Measurements from ENCODE around the gene MRPL24. TPM values are rescaled to one million over a fixed set of nuclear protein-coding genes. Genes with fewer than 3 reads are reported as not detected.

Gene MRPL24
- total RNA-seq, 4 donors from 2014 or later: 54.9 to 121 (median 102) TPM

GRCh38 chr1:156697481-156697880 lies 43.4 kb downstream of the MRPL24 start:
- intact Hi-C loops (cut with DNase I; ENCODE audit: low total_unique reads) (no loop called here), in situ Hi-C loops (cut with MboI; ENCODE audit: low sequenced_read_pairs in 4 of 4) (loop anchor here in 2 of 4 donors (25.0 kb wide), 2 partner anchors 165 to 190 kb away; partner anchors contain the start of genes INSRR (in 1 of the 2), NTRK1 (in 1 of the 2) and PEAR1 (in 1 of the 2))
- DNase-seq (no peak), ATAC-seq (no peak)
- Histone ChIP-seq H3K4me1 (no peaks in the 10 kb centered on the region), H3K27me3 (peaks cover 5 to 16% (median 6%) of the 10 kb centered on the region in 3 donors), H3K9me3 (no peaks in the 10 kb centered on the region), H3K4me3 (no peak overlapping the region), H3K27ac (no peak overlapping the region), H3K36me3 (no peaks in the 10 kb centered on the region)
- TF ChIP-seq CTCF (IDR thresholded peaks at IDR 0.05 in 4 of 5, conservative IDR thresholded peaks at IDR 0.05 in 1 of 5) (no peak), POLR2A (IDR thresholded peaks at IDR 0.05) (no peak)

GRCh38 chr1:156696755-156697154 lies 44.1 kb downstream of the MRPL24 start:
- ATAC-seq (no peak), DNase-seq (no peak)
- H3K36me3 ChIP-seq: no peaks in the 10 kb centered on the region
- no peaks in the 10 kb centered on the region for H3K9me3 ChIP-seq
- intact Hi-C loops (cut with DNase I; ENCODE audit: low total_unique reads): no loop called here
- H3K4me3 ChIP-seq: no peak overlapping the region
- peaks cover 2 to 10% (median 5%) of the 10 kb centered on the region in 3 donors for H3K27me3 ChIP-seq
- H3K4me1 ChIP-seq: no peaks in the 10 kb centered on the region
- H3K27ac ChIP-seq: no peak overlapping the region
- TF ChIP-seq CTCF (IDR thresholded peaks at IDR 0.05 in 4 of 5, conservative IDR thresholded peaks at IDR 0.05 in 1 of 5) (no peak), POLR2A (IDR thresholded peaks at IDR 0.05) (no peak)
- in situ Hi-C loops (cut with MboI; ENCODE audit: low sequenced_read_pairs in 4 of 4): loop anchor here in 2 of 4 donors (25.0 kb wide), 2 partner anchors 166 to 191 kb away; partner anchors contain the start of genes INSRR (in 1 of the 2), NTRK1 (in 1 of the 2) and PEAR1 (in 1 of the 2)

- Histone ChIP-seq H3K9me3 (no peaks in the 10 kb centered on the region), H3K4me1 (peaks cover 0 to 8% of the 10 kb centered on the region in 2 donors), H3K27ac (no peak overlapping the region), H3K36me3 (no peaks in the 10 kb centered on the region), H3K4me3 (no peak overlapping the region), H3K27me3 (peaks cover 0 to 2% (median 0%) of the 10 kb centered on the region in 3 donors)
- intact Hi-C loops (cut with DNase I; ENCODE audit: low total_unique reads): no loop called here
- no peak for ATAC-seq
- no peak for TF ChIP-seq POLR2A (IDR thresholded peaks at IDR 0.05)
- TF ChIP-seq CTCF (IDR thresholded peaks at IDR 0.05 in 4 of 5, conservative IDR thresholded peaks at IDR 0.05 in 1 of 5): no peak
- in situ Hi-C loops (cut with MboI; ENCODE audit: low sequenced_read_pairs in 4 of 4): loop anchor here in 2 of 4 donors (25.0 kb wide), 2 partner anchors 168 to 193 kb away; partner anchors contain the start of genes INSRR (in 1 of the 2), NTRK1 (in 1 of the 2) and PEAR1 (in 1 of the 2)
- DNase-seq: no peak
These were observed 46.3 kb downstream of the MRPL24 start for GRCh38 chr1:156694690-156694962.

GRCh38 chr1:156693848-156694689 lies 46.8 kb downstream of the MRPL24 start:
- Histone ChIP-seq H3K4me1 (peaks cover 5 to 13% of the 10 kb centered on the region in 2 donors), H3K36me3 (no peaks in the 10 kb centered on the region), H3K4me3 (no peak overlapping the region), H3K27ac (no peak overlapping the region), H3K9me3 (no peaks in the 10 kb centered on the region), H3K27me3 (peaks cover 0 to 2% (median 0%) of the 10 kb centered on the region in 3 donors)
- no peak for DNase-seq
- TF ChIP-seq CTCF (IDR thresholded peaks at IDR 0.05 in 4 of 5, conservative IDR thresholded peaks at IDR 0.05 in 1 of 5) (no peak), POLR2A (IDR thresholded peaks at IDR 0.05) (no peak)
- intact Hi-C loops (cut with DNase I; ENCODE audit: low total_unique reads) (no loop called here), in situ Hi-C loops (cut with MboI; ENCODE audit: low sequenced_read_pairs in 4 of 4) (loop anchor here in 2 of 4 donors (25.0 kb wide), 2 partner anchors 168 to 193 kb away; partner anchors contain the start of genes INSRR (in 1 of the 2), NTRK1 (in 1 of the 2) and PEAR1 (in 1 of the 2))
- ATAC-seq: no peak

Measured in gastrocnemius medialis (tissue), 4 donors.